T-helper 17 cell (primary cell): Measurements from ENCODE around the gene CLDN24. TPM values are rescaled to one million over a fixed set of nuclear protein-coding genes. Genes with fewer than 3 reads are reported as not detected.

Experiments used
- ATAC-seq: fragments of 150-1000 bp; cut with Tn5 transposase; 2 replicates; pipeline ENCODE4 v1.10.0; 2021; ENCODE audit warnings: mild to moderate bottlenecking, moderate library complexity
- DNase-seq, 3 donors: peaks; one replicate each; pipeline versions ENCODE4 v3.0.0 to v3.0.0-alpha.2; 2020 to 2021
- H3K9me3 ChIP-seq: one replicate; pipeline ENCODE4 v1.7.0; 2013; ENCODE audit warnings: low read length, mild to moderate bottlenecking; ENCODE audit not compliant: control insufficient read depth, poor library complexity, severe bottlenecking
- H3K27ac Mint-ChIP-seq: one replicate; pipeline ENCODE4 v1.8.0; 2022; ENCODE audit warnings: mild to moderate bottlenecking, moderate library complexity, mixed read lengths
- H3K27me3 Mint-ChIP-seq: one replicate; pipeline ENCODE4 v1.8.0; 2022; ENCODE audit warnings: mixed read lengths
- H3K36me3 Mint-ChIP-seq: one replicate; pipeline ENCODE4 v1.8.0; 2022; ENCODE audit warnings: low read depth, mixed read lengths
- H3K4me1 Mint-ChIP-seq: one replicate; pipeline ENCODE4 v1.8.0; 2022; ENCODE audit warnings: mild to moderate bottlenecking, mixed read lengths
- H3K4me3 Mint-ChIP-seq: one replicate; pipeline ENCODE4 v1.8.0; 2022; ENCODE audit warnings: mild to moderate bottlenecking, moderate library complexity, mixed read lengths
- total RNA-seq, 4 donors: library from RNA in 2 of 4; stranded (reverse) in 2 of 4; gene quantifications; one replicate each; pipeline ENCODE4 v1.2.3 and lab custom pipeline; 2022 to 2026

Gene CLDN24
- not detected for total RNA-seq
- total RNA-seq (lab: John Stamatoyannopoulos, UW), result 0 reads per million in 2 donors

- DNase-seq, result no peak
- peak within 1 kb of the TSS; percentile 89 for H3K27ac Mint-ChIP-seq
- no peaks in the 10 kb centered on the region for H3K27me3 Mint-ChIP-seq
- no peaks in the 10 kb centered on the region for H3K9me3 ChIP-seq
- H3K4me3 Mint-ChIP-seq, result peak within 1 kb of the TSS; percentile 55
- ATAC-seq, result no peak
- H3K36me3 Mint-ChIP-seq, result no peaks in the 10 kb centered on the region
- H3K4me1 Mint-ChIP-seq, result peaks cover 19% of the 10 kb centered on the region
Measured at GRCh38 chr4:183322326-183322725, at the start of gene CLDN24. Gene CLDN24, minus strand, starts transcription at chr4:183322426. Its CDS starts 0 bp downstream, at chr4:183322426.

DNA sequence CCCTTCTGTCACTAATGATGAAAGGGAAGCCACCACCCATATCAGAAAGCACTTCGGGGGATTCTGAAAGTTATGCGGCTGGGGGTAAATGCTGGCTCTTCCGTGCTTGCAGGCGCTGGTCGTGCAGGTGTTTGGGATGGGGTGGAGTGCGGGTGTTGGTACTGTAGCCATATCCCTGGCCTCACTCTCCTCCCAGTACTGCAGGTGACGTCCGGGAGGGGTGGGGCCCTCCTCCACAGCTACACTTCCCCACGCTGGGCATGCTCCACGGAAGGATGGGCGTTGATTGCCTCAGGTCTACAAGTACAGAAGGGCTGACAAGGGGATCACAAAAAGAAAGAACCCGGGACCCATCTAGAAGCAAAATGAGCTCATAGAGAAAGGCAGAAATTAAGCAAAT lies 48.6 kb upstream of the CLDN24 start:
- DNase-seq, result no peak
- Mint-ChIP-seq H3K4me3 (no peak overlapping the region), H3K36me3 (no peaks in the 10 kb centered on the region), H3K27ac (no peak overlapping the region), H3K4me1 (no peaks in the 10 kb centered on the region), H3K27me3 (no peaks in the 10 kb centered on the region)
- no peaks in the 10 kb centered on the region for H3K9me3 ChIP-seq
- ATAC-seq, result no peak

- Mint-ChIP-seq H3K4me1 (no peaks in the 10 kb centered on the region), H3K27me3 (peaks cover 8% of the 10 kb centered on the region), H3K27ac (no peak overlapping the region), H3K36me3 (no peaks in the 10 kb centered on the region), H3K4me3 (no peak overlapping the region)
- DNase-seq (no peak), ATAC-seq (no peak)
- H3K9me3 ChIP-seq, result no peaks in the 10 kb centered on the region
Measured at GRCh38 chr4:183369073-183369472, 46.8 kb upstream of the CLDN24 start.

- H3K4me1 Mint-ChIP-seq, result no peaks in the 10 kb centered on the region
- peaks cover 8% of the 10 kb centered on the region for H3K27me3 Mint-ChIP-seq
- ATAC-seq, result no peak
- H3K36me3 Mint-ChIP-seq, result peaks cover 2% of the 10 kb centered on the region
- no peak for DNase-seq
- no peaks in the 10 kb centered on the region for H3K9me3 ChIP-seq
- no peak overlapping the region for H3K27ac Mint-ChIP-seq
- no peak overlapping the region for H3K4me3 Mint-ChIP-seq
Measured at GRCh38 chr4:183366206-183366835, 44.1 kb upstream of the CLDN24 start.

GRCh38 chr4:183364025-183364424 lies 41.8 kb upstream of the CLDN24 start:
- H3K27ac Mint-ChIP-seq, result no peak overlapping the region

GRCh38 chr4:183362916-183363542 lies 40.8 kb upstream of the CLDN24 start:
- Mint-ChIP-seq H3K4me3 (no peak overlapping the region), H3K36me3 (peaks cover 2% of the 10 kb centered on the region), H3K27me3 (peaks cover 11% of the 10 kb centered on the region), H3K4me1 (no peaks in the 10 kb centered on the region), H3K27ac (no peak overlapping the region)
- no peaks in the 10 kb centered on the region for H3K9me3 ChIP-seq
- no peak for ATAC-seq
- DNase-seq, result no peak

More at GRCh38 chr4:183364025-183364424, 41.8 kb upstream of the CLDN24 start:
- Mint-ChIP-seq H3K36me3 (peaks cover 2% of the 10 kb centered on the region), H3K4me3 (no peak overlapping the region), H3K27me3 (peaks cover 8% of the 10 kb centered on the region), H3K4me1 (no peaks in the 10 kb centered on the region)
- ATAC-seq (no peak), DNase-seq (no peak)
- no peaks in the 10 kb centered on the region for H3K9me3 ChIP-seq

- Mint-ChIP-seq H3K4me1 (no peaks in the 10 kb centered on the region), H3K36me3 (peaks cover 2% of the 10 kb centered on the region), H3K4me3 (no peak overlapping the region), H3K27me3 (peaks cover 17% of the 10 kb centered on the region), H3K27ac (no peak overlapping the region)
- ATAC-seq (no peak), DNase-seq (no peak)
- no peaks in the 10 kb centered on the region for H3K9me3 ChIP-seq
Measured at GRCh38 chr4:183362036-183362435, 39.8 kb upstream of the CLDN24 start.

GRCh38 chr4:183360161-183360919 lies 38.1 kb upstream of the CLDN24 start:
- no peak overlapping the region for H3K27ac Mint-ChIP-seq
- H3K27me3 Mint-ChIP-seq, result peaks cover 18% of the 10 kb centered on the region

GRCh38 chr4:183358215-183358755 lies 36.1 kb upstream of the CLDN24 start:
- DNase-seq (no peak), ATAC-seq (no peak)
- Mint-ChIP-seq H3K27ac (no peak overlapping the region), H3K36me3 (peaks cover 2% of the 10 kb centered on the region), H3K4me3 (no peak overlapping the region), H3K27me3 (peaks cover 16% of the 10 kb centered on the region), H3K4me1 (peaks cover 4% of the 10 kb centered on the region)
- H3K9me3 ChIP-seq, result no peaks in the 10 kb centered on the region

More at GRCh38 chr4:183360161-183360919, 38.1 kb upstream of the CLDN24 start:
- ATAC-seq (no peak), DNase-seq (no peak)
- H3K4me3 Mint-ChIP-seq, result no peak overlapping the region
- peaks cover 4% of the 10 kb centered on the region for H3K4me1 Mint-ChIP-seq
- H3K9me3 ChIP-seq, result no peaks in the 10 kb centered on the region
- H3K36me3 Mint-ChIP-seq, result peaks cover 2% of the 10 kb centered on the region

GRCh38 chr4:183356931-183357675 lies 34.9 kb upstream of the CLDN24 start:
- H3K4me1 Mint-ChIP-seq, result peaks cover 4% of the 10 kb centered on the region
- peaks cover 16% of the 10 kb centered on the region for H3K27me3 Mint-ChIP-seq
- H3K9me3 ChIP-seq, result no peaks in the 10 kb centered on the region
- no peak overlapping the region for H3K4me3 Mint-ChIP-seq
- DNase-seq, result no peak
- ATAC-seq, result no peak
- no peaks in the 10 kb centered on the region for H3K36me3 Mint-ChIP-seq
- no peak overlapping the region for H3K27ac Mint-ChIP-seq

GRCh38 chr4:183356173-183356830 lies 34.1 kb upstream of the CLDN24 start:
- no peak overlapping the region for H3K27ac Mint-ChIP-seq
- no peaks in the 10 kb centered on the region for H3K36me3 Mint-ChIP-seq
- H3K9me3 ChIP-seq, result no peaks in the 10 kb centered on the region
- ATAC-seq (no peak), DNase-seq (no peak)
- peaks cover 6% of the 10 kb centered on the region for H3K4me1 Mint-ChIP-seq
- peaks cover 16% of the 10 kb centered on the region for H3K27me3 Mint-ChIP-seq
- H3K4me3 Mint-ChIP-seq, result no peak overlapping the region

- no peak overlapping the region for H3K4me3 Mint-ChIP-seq
- H3K27me3 Mint-ChIP-seq, result peaks cover 21% of the 10 kb centered on the region
Measured at GRCh38 chr4:183355405-183355804, 33.2 kb upstream of the CLDN24 start.

More at GRCh38 chr4:183355405-183355804, 33.2 kb upstream of the CLDN24 start:
- H3K36me3 Mint-ChIP-seq, result no peaks in the 10 kb centered on the region
- H3K4me1 Mint-ChIP-seq, result peaks cover 6% of the 10 kb centered on the region
- DNase-seq (no peak), ATAC-seq (no peak)
- H3K9me3 ChIP-seq, result no peaks in the 10 kb centered on the region
- H3K27ac Mint-ChIP-seq, result no peak overlapping the region
